ENCODE data around the gene RAG2. TPM values are rescaled to one million over a fixed set of nuclear protein-coding genes. Genes with fewer than 3 reads are reported as not detected.

Gene RAG2
- total RNA-seq, 2 experiments from 2014 or later = not detected

GRCh38 chr11:36577859-36578258, 20.2 kb downstream of the RAG2 start:
- Mint-ChIP-seq H3K27me3 (peaks cover 26% of the 10 kb centered on the region), H3K4me1 (ENCODE audit: low read depth) (no peaks in the 10 kb centered on the region), H3K36me3 (ENCODE audit: low read depth) (no peaks in the 10 kb centered on the region), H3K27ac (no peak overlapping the region), H3K9me3 (peaks cover 7% of the 10 kb centered on the region), H3K4me3 (no peak overlapping the region)
- no peak for ATAC-seq (ENCODE audit: poor library complexity)
- no peak for TF ChIP-seq CTCF (IDR thresholded peaks at IDR 0.05)
- intact Hi-C loops (cut with DNase I, micrococcal nuclease) = no loop called here
- ChIA-PET CTCF (no interaction called here), POLR2A (no interaction called here)
- Histone ChIP-seq H3K9me3 (ENCODE audit: control insufficient read depth in 1 of 2, insufficient read depth in 1 of 2, low read length in 2 of 2) (peaks cover 7 to 8% of the 10 kb centered on the region in 2 experiments), H3K36me3 (ENCODE audit: insufficient read depth, low read length) (no peaks in the 10 kb centered on the region), H3K4me1 (ENCODE audit: insufficient read depth, low read length) (no peaks in the 10 kb centered on the region), H3K27ac (ENCODE audit: low read depth in 1 of 2, low read length in 2 of 2) (no peak overlapping the region), H3K4me3 (ENCODE audit: low read length) (no peak overlapping the region), H3K27me3 (ENCODE audit: control insufficient read depth in 1 of 2, insufficient read depth in 2 of 2, low read length in 2 of 2) (peaks cover 0 to under 1% of the 10 kb centered on the region in 2 experiments)
- no peak for DNase-seq

- DNase-seq = no peak
- no peak for ATAC-seq (ENCODE audit: poor library complexity)
- Histone ChIP-seq H3K27me3 (ENCODE audit: control insufficient read depth in 1 of 2, insufficient read depth in 2 of 2, low read length in 2 of 2) (peaks cover 0 to 4% of the 10 kb centered on the region in 2 experiments), H3K4me1 (ENCODE audit: insufficient read depth, low read length) (no peaks in the 10 kb centered on the region), H3K27ac (ENCODE audit: low read depth in 1 of 2, low read length in 2 of 2) (no peak overlapping the region), H3K36me3 (ENCODE audit: insufficient read depth, low read length) (no peaks in the 10 kb centered on the region), H3K9me3 (ENCODE audit: control insufficient read depth in 1 of 2, insufficient read depth in 1 of 2, low read length in 2 of 2) (peaks cover 7 to 8% of the 10 kb centered on the region in 2 experiments), H3K4me3 (ENCODE audit: low read length) (no peak overlapping the region)
- Mint-ChIP-seq H3K27me3 (peaks cover 31% of the 10 kb centered on the region), H3K4me1 (ENCODE audit: low read depth) (no peaks in the 10 kb centered on the region), H3K36me3 (ENCODE audit: low read depth) (no peaks in the 10 kb centered on the region), H3K9me3 (peaks cover 6% of the 10 kb centered on the region), H3K4me3 (no peak overlapping the region), H3K27ac (no peak overlapping the region)
- CTCF ChIA-PET = no interaction called here
- no peak for TF ChIP-seq CTCF (IDR thresholded peaks at IDR 0.05)
- intact Hi-C loops (cut with DNase I, micrococcal nuclease) = no loop called here
- POLR2A ChIA-PET = no interaction called here
Observed at GRCh38 chr11:36577373-36577772, 20.7 kb downstream of the RAG2 start.

- CTCF ChIA-PET = no interaction called here
- Mint-ChIP-seq H3K27ac (no peak overlapping the region), H3K4me3 (no peak overlapping the region), H3K4me1 (ENCODE audit: low read depth) (no peaks in the 10 kb centered on the region), H3K36me3 (ENCODE audit: low read depth) (no peaks in the 10 kb centered on the region), H3K9me3 (no peaks in the 10 kb centered on the region), H3K27me3 (peaks cover 48% of the 10 kb centered on the region)
- H3K36me3 ChIP-seq (ENCODE audit: insufficient read depth, low read length) = no peaks in the 10 kb centered on the region
- H3K9me3 ChIP-seq (ENCODE audit: control insufficient read depth in 1 of 2, insufficient read depth in 1 of 2, low read length in 2 of 2) = no peaks in the 10 kb centered on the region
- ATAC-seq (ENCODE audit: poor library complexity) (no peak), DNase-seq (no peak)
- no peak for TF ChIP-seq CTCF (IDR thresholded peaks at IDR 0.05)
- H3K27me3 ChIP-seq (ENCODE audit: control insufficient read depth in 1 of 2, insufficient read depth in 2 of 2, low read length in 2 of 2) = peaks cover 6 to 16% of the 10 kb centered on the region in 2 experiments
- no peaks in the 10 kb centered on the region for H3K4me1 ChIP-seq (ENCODE audit: insufficient read depth, low read length)
- no peak overlapping the region for H3K27ac ChIP-seq (ENCODE audit: low read depth in 1 of 2, low read length in 2 of 2)
- intact Hi-C loops (cut with DNase I, micrococcal nuclease) = no loop called here
- no peak overlapping the region for H3K4me3 ChIP-seq (ENCODE audit: low read length)
- POLR2A ChIA-PET = no interaction called here
Observed at GRCh38 chr11:36574486-36574885, 23.6 kb downstream of the RAG2 start.

Measured in CD4-positive, alpha-beta T cell (primary cell).